Chondrocyte (in vitro differentiated cells): ENCODE results near the gene TARS2. TPM values are rescaled to one million over a fixed set of nuclear protein-coding genes. Genes with fewer than 3 reads are reported as not detected.

ENCODE experiments used
- DNase-seq: peaks from one replicate; pipeline ENCODE4 v3.0.0; 2021; ENCODE audit warnings: mixed read lengths, low spot score
- H3K27ac Mint-ChIP-seq: one replicate; pipeline ENCODE4 v1.8.0; 2021; ENCODE audit warnings: mild to moderate bottlenecking, moderate library complexity, mixed read lengths; ENCODE audit not compliant: unreplicated experiment
- H3K27me3 Mint-ChIP-seq: 2 replicates; pipeline ENCODE4 v1.8.0; 2021; ENCODE audit warnings: low read depth, mixed read lengths
- H3K36me3 Mint-ChIP-seq: 2 replicates; pipeline ENCODE4 v1.8.0; 2021; ENCODE audit warnings: low read depth, mixed read lengths
- H3K4me1 Mint-ChIP-seq: 2 replicates; pipeline ENCODE4 v1.8.0; 2021; ENCODE audit warnings: low read depth, mild to moderate bottlenecking, mixed read lengths
- H3K4me3 Mint-ChIP-seq: one replicate; pipeline ENCODE4 v1.8.0; 2021; ENCODE audit warnings: mild to moderate bottlenecking, moderate library complexity, mixed read lengths; ENCODE audit not compliant: unreplicated experiment
- H3K9me3 Mint-ChIP-seq: 2 replicates; pipeline ENCODE4 v1.8.0; 2021; ENCODE audit warnings: low read depth, mixed read lengths
- long read RNA-seq: library from polyadenylated mRNA; stranded (forward); transcript quantifications from one replicate; pipeline ENCODE4 v2.0.0, GENCODE V29; 2021
- total RNA-seq: library from RNA; stranded (reverse); gene quantifications from 3 replicates; pipeline ENCODE4 v1.2.1, GENCODE V29; 2021
- TF ChIP-seq, protein P1 (sequence below): fragments of 200-600 bp; sonication (generic); IDR thresholded peaks from 2 replicates; pipeline ENCODE4 v1.5.0; 2021; ENCODE audit warnings: antibody characterized with exemption, mild to moderate bottlenecking, moderate library complexity

The TARS2 gene, protein sequence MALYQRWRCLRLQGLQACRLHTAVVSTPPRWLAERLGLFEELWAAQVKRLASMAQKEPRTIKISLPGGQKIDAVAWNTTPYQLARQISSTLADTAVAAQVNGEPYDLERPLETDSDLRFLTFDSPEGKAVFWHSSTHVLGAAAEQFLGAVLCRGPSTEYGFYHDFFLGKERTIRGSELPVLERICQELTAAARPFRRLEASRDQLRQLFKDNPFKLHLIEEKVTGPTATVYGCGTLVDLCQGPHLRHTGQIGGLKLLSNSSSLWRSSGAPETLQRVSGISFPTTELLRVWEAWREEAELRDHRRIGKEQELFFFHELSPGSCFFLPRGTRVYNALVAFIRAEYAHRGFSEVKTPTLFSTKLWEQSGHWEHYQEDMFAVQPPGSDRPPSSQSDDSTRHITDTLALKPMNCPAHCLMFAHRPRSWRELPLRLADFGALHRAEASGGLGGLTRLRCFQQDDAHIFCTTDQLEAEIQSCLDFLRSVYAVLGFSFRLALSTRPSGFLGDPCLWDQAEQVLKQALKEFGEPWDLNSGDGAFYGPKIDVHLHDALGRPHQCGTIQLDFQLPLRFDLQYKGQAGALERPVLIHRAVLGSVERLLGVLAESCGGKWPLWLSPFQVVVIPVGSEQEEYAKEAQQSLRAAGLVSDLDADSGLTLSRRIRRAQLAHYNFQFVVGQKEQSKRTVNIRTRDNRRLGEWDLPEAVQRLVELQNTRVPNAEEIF
- total RNA-seq: 13.6 to 20.0 TPM (median 15.6 TPM) in 3 replicates
- long read RNA-seq, transcript TARS2-204 (18 exons, 2,729 nt): major isoform, 20 of 47 reads
- long read RNA-seq, transcript TARS2-214 (16 exons, 2,162 nt): minor isoform, 10 of 47 reads
- long read RNA-seq, partial matches to known transcripts: 3 of 47 reads
- long read RNA-seq, other reads (novel, unspliced or antisense): 14 of 47 reads

DNA sequence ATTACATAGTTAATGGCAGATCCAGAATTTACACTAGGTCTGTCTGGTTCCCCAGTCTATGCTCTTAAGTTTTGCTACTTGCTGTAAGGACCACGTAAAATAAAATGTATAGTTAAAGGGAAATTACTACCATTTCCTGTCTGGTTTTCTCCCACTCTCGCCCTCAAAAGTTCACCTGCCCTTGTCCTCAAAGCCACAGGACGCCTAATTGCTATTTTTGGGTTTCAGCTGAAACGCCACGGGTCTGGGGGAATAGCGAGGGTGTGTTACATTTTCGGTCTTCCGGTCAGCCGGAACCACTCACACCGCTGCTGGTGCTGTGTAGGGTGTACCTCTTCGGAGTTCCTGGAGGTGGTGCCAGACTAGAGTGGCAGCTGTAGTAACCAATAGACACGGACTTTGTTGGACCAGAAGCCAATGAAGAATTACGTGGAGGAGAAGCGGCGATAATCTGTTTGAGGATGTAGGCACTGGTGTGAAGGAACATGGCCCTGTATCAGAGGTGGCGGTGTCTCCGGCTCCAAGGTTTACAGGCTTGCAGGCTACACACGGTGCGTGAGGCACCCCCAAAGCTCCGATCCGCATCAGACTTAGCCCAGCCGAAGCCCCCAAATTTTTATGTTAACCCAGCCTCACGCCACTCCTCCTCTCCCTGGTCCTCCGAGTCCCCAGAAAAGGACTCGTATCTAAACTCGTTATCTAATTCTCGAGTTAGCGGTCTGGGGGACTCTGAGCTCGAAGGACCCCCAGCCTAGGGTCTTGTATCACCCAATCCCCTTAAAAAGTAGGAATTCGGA lies at the start of gene TARS2:
TARS2 (plus strand) TSS at position 454 of the 797 bp plus-strand sequence; CDS start at position 486, 32 bp downstream.
- no peaks in the 10 kb centered on the region for H3K27me3 Mint-ChIP-seq
- no peaks in the 10 kb centered on the region for H3K9me3 Mint-ChIP-seq
- H3K4me1 Mint-ChIP-seq: peaks cover 16% of the 10 kb centered on the region
- no peak for DNase-seq
- H3K36me3 Mint-ChIP-seq: peaks cover 7% of the 10 kb centered on the region
- TF ChIP-seq, protein P1, sequence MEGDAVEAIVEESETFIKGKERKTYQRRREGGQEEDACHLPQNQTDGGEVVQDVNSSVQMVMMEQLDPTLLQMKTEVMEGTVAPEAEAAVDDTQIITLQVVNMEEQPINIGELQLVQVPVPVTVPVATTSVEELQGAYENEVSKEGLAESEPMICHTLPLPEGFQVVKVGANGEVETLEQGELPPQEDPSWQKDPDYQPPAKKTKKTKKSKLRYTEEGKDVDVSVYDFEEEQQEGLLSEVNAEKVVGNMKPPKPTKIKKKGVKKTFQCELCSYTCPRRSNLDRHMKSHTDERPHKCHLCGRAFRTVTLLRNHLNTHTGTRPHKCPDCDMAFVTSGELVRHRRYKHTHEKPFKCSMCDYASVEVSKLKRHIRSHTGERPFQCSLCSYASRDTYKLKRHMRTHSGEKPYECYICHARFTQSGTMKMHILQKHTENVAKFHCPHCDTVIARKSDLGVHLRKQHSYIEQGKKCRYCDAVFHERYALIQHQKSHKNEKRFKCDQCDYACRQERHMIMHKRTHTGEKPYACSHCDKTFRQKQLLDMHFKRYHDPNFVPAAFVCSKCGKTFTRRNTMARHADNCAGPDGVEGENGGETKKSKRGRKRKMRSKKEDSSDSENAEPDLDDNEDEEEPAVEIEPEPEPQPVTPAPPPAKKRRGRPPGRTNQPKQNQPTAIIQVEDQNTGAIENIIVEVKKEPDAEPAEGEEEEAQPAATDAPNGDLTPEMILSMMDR: peak; percentile 51
- peak within 1 kb of the TSS; percentile 97 for H3K27ac Mint-ChIP-seq
- peak within 1 kb of the TSS; percentile 83 for H3K4me3 Mint-ChIP-seq

DNA sequence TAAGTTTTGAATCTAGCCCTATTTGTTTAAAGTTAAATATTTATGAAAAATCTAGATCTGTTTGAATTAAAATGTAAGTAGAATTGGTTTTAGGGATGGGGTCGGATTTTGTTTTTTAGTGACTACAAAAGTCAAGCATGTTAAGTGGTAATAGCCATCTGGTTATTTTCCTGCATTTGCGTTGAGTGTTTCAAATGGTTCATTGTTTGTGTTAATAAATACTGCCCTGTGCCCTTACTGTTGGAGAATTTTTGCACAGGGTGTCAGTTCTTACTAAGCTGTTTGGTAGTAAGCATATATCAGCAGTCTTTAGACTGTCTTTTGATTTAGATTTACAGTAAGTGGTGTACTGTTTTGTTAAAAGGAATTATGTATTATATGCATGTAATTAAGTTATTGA lies 46.1 kb upstream of the TARS2 start:
- Mint-ChIP-seq H3K9me3 (no peaks in the 10 kb centered on the region), H3K36me3 (peaks cover 15% of the 10 kb centered on the region), H3K4me1 (no peaks in the 10 kb centered on the region), H3K27me3 (no peaks in the 10 kb centered on the region), H3K27ac (no peak overlapping the region), H3K4me3 (no peak overlapping the region)
- TF ChIP-seq, protein P1: no peak
- DNase-seq: no peak

DNA sequence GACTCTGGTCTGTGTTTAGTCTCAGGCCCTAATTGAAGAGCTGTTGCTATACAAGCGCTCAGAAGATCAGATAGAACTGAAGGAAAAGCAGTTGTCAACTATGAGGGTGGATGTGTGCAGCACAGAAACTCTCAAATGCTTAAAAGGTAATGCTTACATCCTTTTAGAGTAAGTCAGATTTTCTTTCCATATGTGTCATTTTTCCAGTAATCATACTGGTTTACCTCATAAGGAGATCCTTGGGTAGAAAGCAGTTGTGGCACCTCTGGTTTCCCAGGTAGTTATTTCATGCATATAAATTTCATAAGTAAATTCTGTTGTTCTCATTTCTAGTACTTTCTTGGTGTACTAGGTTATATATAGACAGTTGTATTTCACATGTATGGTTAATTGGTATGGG lies 43.0 kb upstream of the TARS2 start:
- TF ChIP-seq, protein P1: no peak
- no peak overlapping the region for H3K4me3 Mint-ChIP-seq
- H3K27me3 Mint-ChIP-seq: no peaks in the 10 kb centered on the region

DNA sequence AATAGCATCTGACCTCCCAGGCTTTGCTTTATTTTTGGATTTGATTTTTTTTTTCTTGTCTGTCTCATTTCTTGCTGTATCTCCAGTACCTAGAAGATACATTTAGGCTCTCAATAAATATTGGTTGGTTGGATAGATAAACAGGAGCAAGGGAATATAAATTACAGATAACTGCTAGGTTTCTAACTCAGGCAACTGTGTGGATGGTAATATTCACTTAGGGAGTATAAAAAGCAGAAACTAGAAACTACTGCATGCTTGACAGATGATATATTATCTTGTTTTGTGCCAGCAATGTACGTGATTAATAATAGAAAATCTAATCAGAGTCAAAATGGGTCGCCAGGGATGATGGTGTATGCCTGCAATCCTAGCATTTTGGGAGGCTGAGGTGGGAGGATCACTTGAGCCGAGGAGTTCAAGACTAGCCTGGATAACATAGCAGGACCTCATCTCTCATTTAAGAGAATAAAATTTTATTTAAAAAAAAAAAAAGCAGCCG lies 31.0 kb upstream of the TARS2 start:
- peaks cover 7% of the 10 kb centered on the region for H3K36me3 Mint-ChIP-seq

More for the DNA sequence above, 43.0 kb upstream of the TARS2 start:
- H3K36me3 Mint-ChIP-seq: peaks cover 24% of the 10 kb centered on the region
- H3K27ac Mint-ChIP-seq: no peak overlapping the region
- no peaks in the 10 kb centered on the region for H3K4me1 Mint-ChIP-seq
- H3K9me3 Mint-ChIP-seq: no peaks in the 10 kb centered on the region
- no peak for DNase-seq

More for the DNA sequence above, 31.0 kb upstream of the TARS2 start:
- DNase-seq: no peak
- Mint-ChIP-seq H3K27ac (no peak overlapping the region), H3K27me3 (no peaks in the 10 kb centered on the region), H3K9me3 (no peaks in the 10 kb centered on the region), H3K4me1 (peaks cover 12% of the 10 kb centered on the region), H3K4me3 (no peak overlapping the region)
- TF ChIP-seq, protein P1: no peak
